Duodenal mucosa (tissue), 2 donors: ENCODE results near the gene PARD3B.

Source experiments
- H3K27ac ChIP-seq: one replicate; pipeline ENCODE4 v1.7.0; 2013; ENCODE audit warnings: low read depth, low read length
- H3K27me3 ChIP-seq, 2 donors: one replicate each; pipeline ENCODE4 v1.7.0; 2013; ENCODE audit warnings: low read length in 2 of 2, control low read depth in 1 of 2; ENCODE audit not compliant: insufficient read depth in 2 of 2, control insufficient read depth in 1 of 2
- H3K36me3 ChIP-seq, 2 donors: one replicate each; pipeline ENCODE4 v1.7.0; 2013; ENCODE audit warnings: low read length in 2 of 2, control low read depth in 1 of 2; ENCODE audit not compliant: insufficient read depth in 2 of 2, control insufficient read depth in 1 of 2
- H3K4me1 ChIP-seq, 2 donors: one replicate each; pipeline ENCODE4 v1.7.0; 2013; ENCODE audit warnings: low read length in 2 of 2, control low read depth in 1 of 2; ENCODE audit not compliant: insufficient read depth in 2 of 2, control insufficient read depth in 1 of 2
- H3K4me3 ChIP-seq, 2 donors: one replicate each; pipeline ENCODE4 v1.7.0; 2013; ENCODE audit warnings: low read length in 2 of 2, low read depth in 1 of 2
- H3K9ac ChIP-seq, 2 donors: one replicate each; pipeline ENCODE4 v1.7.0; 2013; ENCODE audit warnings: low read length in 2 of 2, low read depth in 1 of 2
- H3K9me3 ChIP-seq, 2 donors: one replicate each; pipeline ENCODE4 v1.7.0; 2013; ENCODE audit warnings: low read length in 2 of 2, control low read depth in 1 of 2; ENCODE audit not compliant: control insufficient read depth in 1 of 2

PARD3B gene

GRCh38 chr2:205058409-205058808, 513.1 kb downstream of the PARD3B start:
- Histone ChIP-seq H3K4me3 (no peak overlapping the region), H3K9me3 (peaks cover 2 to 4% of the 10 kb centered on the region in 2 donors), H3K27ac (no peak overlapping the region), H3K27me3 (no peaks in the 10 kb centered on the region), H3K9ac (no peak overlapping the region), H3K36me3 (no peaks in the 10 kb centered on the region), H3K4me1 (no peaks in the 10 kb centered on the region)

GRCh38 chr2:205060269-205060668, 515.0 kb downstream of the PARD3B start:
- Histone ChIP-seq H3K36me3 (no peaks in the 10 kb centered on the region), H3K9me3 (peaks cover 2 to 4% of the 10 kb centered on the region in 2 donors), H3K4me1 (no peaks in the 10 kb centered on the region), H3K4me3 (no peak overlapping the region), H3K27ac (no peak overlapping the region), H3K9ac (no peak overlapping the region), H3K27me3 (no peaks in the 10 kb centered on the region)

- Histone ChIP-seq H3K9me3 (no peaks in the 10 kb centered on the region), H3K36me3 (no peaks in the 10 kb centered on the region), H3K4me1 (no peaks in the 10 kb centered on the region), H3K4me3 (no peak overlapping the region), H3K27me3 (no peaks in the 10 kb centered on the region), H3K9ac (no peak overlapping the region), H3K27ac (no peak overlapping the region)
These were observed 520.8 kb downstream of the PARD3B start for GRCh38 chr2:205066081-205066480.

- no peak overlapping the region for H3K9ac ChIP-seq
- no peak overlapping the region for H3K4me3 ChIP-seq
- no peaks in the 10 kb centered on the region for H3K4me1 ChIP-seq
These were observed 524.7 kb downstream of the PARD3B start for GRCh38 chr2:205069928-205070327.

GRCh38 chr2:205070889-205071288, 525.6 kb downstream of the PARD3B start:
- no peak overlapping the region for H3K27ac ChIP-seq
- H3K36me3 ChIP-seq: no peaks in the 10 kb centered on the region
- H3K9me3 ChIP-seq: no peaks in the 10 kb centered on the region
- no peak overlapping the region for H3K4me3 ChIP-seq
- H3K27me3 ChIP-seq: no peaks in the 10 kb centered on the region
- H3K9ac ChIP-seq: no peak overlapping the region
- H3K4me1 ChIP-seq: no peaks in the 10 kb centered on the region

More at GRCh38 chr2:205069928-205070327, 524.7 kb downstream of the PARD3B start:
- Histone ChIP-seq H3K27me3 (no peaks in the 10 kb centered on the region), H3K36me3 (no peaks in the 10 kb centered on the region), H3K27ac (no peak overlapping the region), H3K9me3 (no peaks in the 10 kb centered on the region)

- no peaks in the 10 kb centered on the region for H3K9me3 ChIP-seq
- H3K4me3 ChIP-seq: no peak overlapping the region
- H3K4me1 ChIP-seq: no peaks in the 10 kb centered on the region
- H3K9ac ChIP-seq: no peak overlapping the region
- no peaks in the 10 kb centered on the region for H3K27me3 ChIP-seq
- no peak overlapping the region for H3K27ac ChIP-seq
- H3K36me3 ChIP-seq: no peaks in the 10 kb centered on the region
These were observed 528.3 kb downstream of the PARD3B start for GRCh38 chr2:205073433-205074020.

- Histone ChIP-seq H3K27me3 (no peaks in the 10 kb centered on the region), H3K4me3 (no peak overlapping the region)
These were observed 531.1 kb downstream of the PARD3B start for GRCh38 chr2:205076405-205076804.

GRCh38 chr2:205077159-205077558, 531.9 kb downstream of the PARD3B start:
- H3K4me3 ChIP-seq: no peak overlapping the region
- H3K36me3 ChIP-seq: no peaks in the 10 kb centered on the region
- no peaks in the 10 kb centered on the region for H3K27me3 ChIP-seq
- H3K9ac ChIP-seq: no peak overlapping the region
- H3K27ac ChIP-seq: no peak overlapping the region
- no peaks in the 10 kb centered on the region for H3K9me3 ChIP-seq
- no peaks in the 10 kb centered on the region for H3K4me1 ChIP-seq

More at GRCh38 chr2:205076405-205076804, 531.1 kb downstream of the PARD3B start:
- Histone ChIP-seq H3K9me3 (no peaks in the 10 kb centered on the region), H3K27ac (no peak overlapping the region), H3K9ac (no peak overlapping the region), H3K4me1 (no peaks in the 10 kb centered on the region), H3K36me3 (no peaks in the 10 kb centered on the region)

GRCh38 chr2:205078762-205079161, 533.5 kb downstream of the PARD3B start:
- H3K4me1 ChIP-seq: no peaks in the 10 kb centered on the region
- H3K9ac ChIP-seq: no peak overlapping the region
- H3K36me3 ChIP-seq: no peaks in the 10 kb centered on the region
- no peak overlapping the region for H3K27ac ChIP-seq
- H3K27me3 ChIP-seq: no peaks in the 10 kb centered on the region
- no peaks in the 10 kb centered on the region for H3K9me3 ChIP-seq
- H3K4me3 ChIP-seq: no peak overlapping the region

- no peak overlapping the region for H3K9ac ChIP-seq
- H3K36me3 ChIP-seq: no peaks in the 10 kb centered on the region
- no peak overlapping the region for H3K4me3 ChIP-seq
- H3K4me1 ChIP-seq: no peaks in the 10 kb centered on the region
- H3K27ac ChIP-seq: no peak overlapping the region
- no peaks in the 10 kb centered on the region for H3K27me3 ChIP-seq
- no peaks in the 10 kb centered on the region for H3K9me3 ChIP-seq
These were observed 533.9 kb downstream of the PARD3B start for GRCh38 chr2:205079173-205079572.

- no peak overlapping the region for H3K27ac ChIP-seq
These were observed 541.4 kb downstream of the PARD3B start for GRCh38 chr2:205086662-205087061.

More at GRCh38 chr2:205086662-205087061, 541.4 kb downstream of the PARD3B start:
- no peaks in the 10 kb centered on the region for H3K27me3 ChIP-seq
- H3K4me1 ChIP-seq: no peaks in the 10 kb centered on the region
- H3K9me3 ChIP-seq: no peaks in the 10 kb centered on the region
- no peak overlapping the region for H3K4me3 ChIP-seq
- H3K9ac ChIP-seq: no peak overlapping the region
- no peaks in the 10 kb centered on the region for H3K36me3 ChIP-seq
